PFSK-1 (cell line): Measurements from ENCODE around the gene NUDCD3.

Source experiments
- FOXP2 ChIP-seq: optimal IDR thresholded peaks from 2 replicates; pipeline ENCODE3; 2011; ENCODE audit warnings: borderline replicate concordance, control low read depth, inconsistent platforms; ENCODE audit not compliant: insufficient read depth; ENCODE audit errors: extremely low read length, extremely low read depth
- POLR2AphosphoS5 ChIP-seq: IDR thresholded peaks from 2 replicates; pipeline ENCODE4 v1.6.1; 2012; ENCODE audit warnings: low read depth, mild to moderate bottlenecking, control low read depth, low read length, moderate library complexity
- REST ChIP-seq, 2 experiments: IDR thresholded peaks; 2 replicates each; pipeline versions ENCODE4 v1.6.1 to v1.8.0; 2011 to 2012; ENCODE audit warnings: low read depth in 2 of 2, low read length in 2 of 2, control low read depth in 1 of 2, inconsistent platforms in 1 of 2, mild to moderate bottlenecking in 1 of 2, moderate library complexity in 1 of 2; ENCODE audit not compliant: insufficient read depth in 1 of 2
- SIN3A ChIP-seq: IDR thresholded peaks from 2 replicates; pipeline ENCODE4 v1.6.1; 2012; ENCODE audit warnings: mild to moderate bottlenecking, low read length, moderate library complexity, borderline replicate concordance; ENCODE audit not compliant: insufficient read depth
- TAF1 ChIP-seq: IDR thresholded peaks from 2 replicates; pipeline ENCODE4 v1.6.1; 2012; ENCODE audit warnings: low read length, control low read depth, borderline replicate concordance; ENCODE audit not compliant: insufficient read depth

GRCh38 chr7:44380189-44380830 lies 110.1 kb downstream of the NUDCD3 start:
- TF ChIP-seq FOXP2 (no peak), TAF1 (no peak), REST (IDR thresholded peaks at IDR 0.05; ENCODE audit: insufficient read depth in 1 of 2, low read depth in 2 of 2, low read length in 2 of 2) (no peak), POLR2AphosphoS5 (no peak), SIN3A (no peak)
